ENCODE results near the gene TMPRSS11F.

The TMPRSS11F gene

DNA sequence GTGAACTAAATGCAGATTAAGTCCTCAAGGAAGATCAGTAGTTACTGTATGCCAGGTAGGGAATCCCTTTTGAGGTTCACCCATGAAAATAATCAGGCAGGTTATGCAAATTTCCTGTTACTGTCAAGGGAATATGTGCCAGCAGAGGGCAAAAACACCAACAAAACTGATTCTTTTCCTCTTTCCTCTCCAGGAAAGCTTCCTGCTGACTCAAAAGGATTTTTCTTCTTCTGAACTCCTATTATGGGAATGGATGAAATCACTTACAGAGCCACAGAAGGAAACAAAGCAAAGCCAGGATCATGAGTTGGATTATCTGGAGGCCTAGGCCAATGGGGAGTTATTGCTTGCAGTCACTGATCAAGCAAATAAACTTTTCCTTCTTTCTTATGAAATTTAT is 49.7 kb downstream of the TMPRSS11F start:
- H3K4me3 ChIP-seq (ENCODE audit: low read depth, low read length): no peak overlapping the region
- TF ChIP-seq, protein P1, sequence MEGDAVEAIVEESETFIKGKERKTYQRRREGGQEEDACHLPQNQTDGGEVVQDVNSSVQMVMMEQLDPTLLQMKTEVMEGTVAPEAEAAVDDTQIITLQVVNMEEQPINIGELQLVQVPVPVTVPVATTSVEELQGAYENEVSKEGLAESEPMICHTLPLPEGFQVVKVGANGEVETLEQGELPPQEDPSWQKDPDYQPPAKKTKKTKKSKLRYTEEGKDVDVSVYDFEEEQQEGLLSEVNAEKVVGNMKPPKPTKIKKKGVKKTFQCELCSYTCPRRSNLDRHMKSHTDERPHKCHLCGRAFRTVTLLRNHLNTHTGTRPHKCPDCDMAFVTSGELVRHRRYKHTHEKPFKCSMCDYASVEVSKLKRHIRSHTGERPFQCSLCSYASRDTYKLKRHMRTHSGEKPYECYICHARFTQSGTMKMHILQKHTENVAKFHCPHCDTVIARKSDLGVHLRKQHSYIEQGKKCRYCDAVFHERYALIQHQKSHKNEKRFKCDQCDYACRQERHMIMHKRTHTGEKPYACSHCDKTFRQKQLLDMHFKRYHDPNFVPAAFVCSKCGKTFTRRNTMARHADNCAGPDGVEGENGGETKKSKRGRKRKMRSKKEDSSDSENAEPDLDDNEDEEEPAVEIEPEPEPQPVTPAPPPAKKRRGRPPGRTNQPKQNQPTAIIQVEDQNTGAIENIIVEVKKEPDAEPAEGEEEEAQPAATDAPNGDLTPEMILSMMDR (IDR thresholded peaks at IDR 0.05; ENCODE audit: low read depth, low read length): no peak

DNA sequence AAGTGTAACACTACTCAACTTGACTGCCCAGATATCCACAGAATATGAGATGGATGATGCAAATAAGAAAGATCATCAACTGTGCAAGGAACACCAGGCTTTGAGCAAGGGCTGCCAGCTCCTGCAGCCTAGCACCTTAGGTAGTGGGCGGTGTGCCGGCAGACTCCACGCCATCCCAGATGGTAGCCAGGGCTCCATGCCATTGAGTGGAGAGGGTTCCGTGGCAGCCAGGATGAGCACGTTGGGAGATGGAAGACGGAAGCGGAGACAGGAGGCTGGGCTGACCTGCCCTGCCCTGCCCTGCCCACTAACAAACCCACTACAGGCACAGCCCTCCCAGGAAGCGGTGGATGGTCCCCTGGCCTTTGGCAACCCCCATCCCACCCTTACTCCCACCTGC is 51.9 kb downstream of the TMPRSS11F start:
- TF ChIP-seq, protein P1 (IDR thresholded peaks at IDR 0.05; ENCODE audit: low read depth, low read length): no peak
- H3K4me3 ChIP-seq (ENCODE audit: low read depth, low read length): no peak overlapping the region

DNA sequence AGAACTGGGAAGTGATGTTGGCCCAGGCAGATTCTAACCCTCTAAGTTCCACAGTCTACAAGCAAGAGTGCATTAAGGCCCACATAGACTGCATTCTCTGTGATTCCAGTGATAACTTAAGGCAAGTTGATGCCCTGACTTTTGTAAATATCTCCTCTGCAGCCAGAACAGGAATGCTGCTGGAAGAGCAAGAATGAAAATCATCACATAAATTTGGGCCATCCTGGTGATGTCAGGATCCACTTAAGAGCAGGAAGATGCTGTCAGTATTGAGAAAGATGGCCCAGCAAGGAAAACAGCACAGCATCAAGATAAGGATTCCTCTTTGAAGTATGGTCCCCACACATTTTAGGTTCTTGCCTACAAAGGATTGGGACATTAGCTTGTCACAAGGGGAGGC is 52.4 kb downstream of the TMPRSS11F start:
- TF ChIP-seq, protein P1 (IDR thresholded peaks at IDR 0.05; ENCODE audit: low read depth, low read length): no peak
- no peak overlapping the region for H3K4me3 ChIP-seq (ENCODE audit: low read depth, low read length)

DNA sequence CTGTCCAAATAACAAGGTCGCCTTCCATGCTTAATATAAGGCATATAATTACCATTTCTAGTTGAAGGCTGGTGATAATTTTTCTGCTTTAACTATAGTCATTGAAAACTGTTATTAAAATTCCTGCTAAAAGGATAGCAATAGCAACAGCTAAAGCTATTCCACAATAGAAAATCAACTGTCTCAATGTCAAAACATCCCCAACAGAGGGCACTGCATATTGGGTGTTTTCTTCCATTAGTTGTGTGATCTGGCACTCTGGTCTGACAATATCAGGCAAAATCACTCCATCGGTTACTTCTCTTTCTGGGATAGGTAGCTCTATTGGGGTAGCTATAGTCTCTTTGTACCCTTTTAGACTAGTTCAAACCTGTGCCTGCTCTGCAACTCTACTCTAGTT is 53.5 kb downstream of the TMPRSS11F start:
- TF ChIP-seq, protein P1 (IDR thresholded peaks at IDR 0.05; ENCODE audit: low read depth, low read length): no peak
- H3K4me3 ChIP-seq (ENCODE audit: low read depth, low read length): no peak overlapping the region

DNA sequence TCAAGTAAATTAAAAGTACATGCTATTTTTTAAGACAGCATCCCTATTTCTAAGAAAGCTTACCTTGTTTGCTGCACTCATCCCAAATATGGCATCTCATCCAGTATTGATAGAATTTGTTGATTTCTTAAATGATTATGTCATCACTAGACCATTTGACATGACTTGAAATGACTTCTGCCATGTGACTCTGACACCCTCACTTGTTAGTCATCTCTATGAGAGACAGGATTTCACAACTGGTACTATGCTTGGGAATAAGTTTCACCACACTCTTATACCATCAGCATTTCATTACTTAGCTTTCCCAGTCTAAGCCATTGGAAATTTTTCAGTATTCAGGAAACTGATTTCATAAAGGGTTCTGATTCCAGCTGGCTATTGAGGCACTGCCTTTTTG is 55.3 kb downstream of the TMPRSS11F start:
- H3K4me3 ChIP-seq (ENCODE audit: low read depth, low read length): no peak overlapping the region
- TF ChIP-seq, protein P1 (IDR thresholded peaks at IDR 0.05; ENCODE audit: low read depth, low read length): no peak

DNA sequence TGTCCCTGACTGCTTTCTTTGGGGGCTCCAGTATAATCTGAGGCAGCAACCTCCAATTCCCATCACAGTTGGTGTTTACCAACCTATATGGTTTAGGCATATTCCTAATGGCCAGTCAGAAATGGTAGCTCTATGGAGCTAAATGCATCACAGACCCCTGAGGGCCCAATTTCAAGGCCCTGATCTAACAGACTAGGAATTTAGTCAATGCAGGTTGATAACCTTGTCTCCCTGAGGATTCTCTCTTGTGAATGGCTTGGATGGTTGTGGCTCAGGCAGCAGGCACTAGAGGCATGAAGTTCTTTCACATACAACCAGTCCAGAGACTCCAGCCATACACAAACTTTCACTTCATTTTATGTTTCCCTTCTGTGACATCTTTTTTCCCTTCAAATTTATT is 59.4 kb downstream of the TMPRSS11F start:
- no peak overlapping the region for H3K4me3 ChIP-seq (ENCODE audit: low read depth, low read length)
- TF ChIP-seq, protein P1 (IDR thresholded peaks at IDR 0.05; ENCODE audit: low read depth, low read length): no peak

DNA sequence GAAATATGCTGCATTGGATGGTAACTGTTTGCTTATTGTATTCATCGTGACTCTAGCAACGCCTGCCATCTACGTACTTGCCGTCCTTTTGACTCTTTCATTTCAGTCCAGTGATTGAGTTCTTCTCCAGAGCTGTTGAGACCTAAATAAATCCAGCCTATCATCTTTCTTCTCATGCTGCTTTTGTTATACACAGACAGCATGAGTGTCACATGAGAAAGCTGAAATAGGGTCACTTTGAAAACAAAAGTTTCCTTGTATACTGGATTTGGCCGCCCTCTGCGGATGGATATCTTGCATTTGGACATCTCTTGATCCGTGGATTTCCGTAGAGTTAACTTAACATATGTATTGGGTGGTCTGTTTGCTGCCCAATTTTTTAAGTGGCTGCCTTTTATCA is 67.2 kb downstream of the TMPRSS11F start:
- peak overlapping the region; percentile 33 for H3K4me3 ChIP-seq (ENCODE audit: low read depth, low read length)
- TF ChIP-seq, protein P1 (IDR thresholded peaks at IDR 0.05; ENCODE audit: low read depth, low read length): no peak

Measured in WI38 (cell line).